Type B pancreatic cell (in vitro differentiated cells): ENCODE data around the gene MCUB. TPM values are rescaled to one million over a fixed set of nuclear protein-coding genes. Genes with fewer than 3 reads are reported as not detected.
A peak's percentile ranks its signal among the peaks of the same experiment; 100 is the strongest.

ENCODE experiments used
- DNase-seq: peaks from one replicate; pipeline ENCODE4 v3.0.0; 2021; ENCODE audit warnings: mixed read lengths; ENCODE audit not compliant: unreplicated experiment; ENCODE audit errors: extremely low spot score
- H3K27ac Mint-ChIP-seq: 2 replicates; pipeline ENCODE4 v1.8.0; 2021; ENCODE audit warnings: mild to moderate bottlenecking, mixed read lengths
- H3K27me3 Mint-ChIP-seq: 2 replicates; pipeline ENCODE4 v1.8.0; 2021; ENCODE audit warnings: mixed read lengths
- H3K36me3 Mint-ChIP-seq: 2 replicates; pipeline ENCODE4 v1.8.0; 2021; ENCODE audit warnings: mixed read lengths
- H3K4me1 Mint-ChIP-seq: one replicate; pipeline ENCODE4 v1.8.0; 2021; ENCODE audit warnings: mixed read lengths; ENCODE audit not compliant: unreplicated experiment
- H3K4me3 Mint-ChIP-seq: 2 replicates; pipeline ENCODE4 v1.8.0; 2021; ENCODE audit warnings: mild to moderate bottlenecking, mixed read lengths
- H3K9me3 Mint-ChIP-seq: 2 replicates; pipeline ENCODE4 v1.8.0; 2021; ENCODE audit warnings: mixed read lengths
- total RNA-seq: library from RNA; stranded (reverse); gene quantifications from 2 replicates; pipeline ENCODE4 v1.2.1, GENCODE V29; 2021; ENCODE audit warnings: low replicate concordance
- TF ChIP-seq, protein P1 (sequence below): fragments of 200-600 bp; sonication (generic); conservative IDR thresholded peaks from 2 replicates; pipeline ENCODE4 v1.5.0; 2021; ENCODE audit warnings: antibody characterized with exemption, mild to moderate bottlenecking

MCUB gene
- total RNA-seq, 1 donor from 2014 or later: 10.1 TPM

DNA sequence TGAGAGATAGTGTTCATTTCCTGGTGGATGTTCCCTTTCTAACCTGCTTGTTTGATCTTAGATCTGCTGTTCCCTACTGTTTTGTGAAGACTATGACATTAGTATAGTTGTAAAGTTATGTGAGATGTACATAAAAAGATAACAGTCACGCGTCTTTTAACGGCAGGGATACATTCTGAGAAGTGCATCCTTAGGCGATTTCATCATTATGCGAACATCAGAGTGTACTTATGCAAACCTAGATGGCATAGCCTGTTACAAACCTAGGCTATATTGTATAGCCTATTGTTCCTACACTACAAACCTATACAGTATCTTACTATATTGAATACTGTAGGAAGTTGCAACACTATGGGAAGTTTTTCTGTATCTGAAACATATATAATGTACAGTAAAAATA is 50.4 kb downstream of the MCUB start:
- peaks cover 8% of the 10 kb centered on the region for H3K9me3 Mint-ChIP-seq

DNA sequence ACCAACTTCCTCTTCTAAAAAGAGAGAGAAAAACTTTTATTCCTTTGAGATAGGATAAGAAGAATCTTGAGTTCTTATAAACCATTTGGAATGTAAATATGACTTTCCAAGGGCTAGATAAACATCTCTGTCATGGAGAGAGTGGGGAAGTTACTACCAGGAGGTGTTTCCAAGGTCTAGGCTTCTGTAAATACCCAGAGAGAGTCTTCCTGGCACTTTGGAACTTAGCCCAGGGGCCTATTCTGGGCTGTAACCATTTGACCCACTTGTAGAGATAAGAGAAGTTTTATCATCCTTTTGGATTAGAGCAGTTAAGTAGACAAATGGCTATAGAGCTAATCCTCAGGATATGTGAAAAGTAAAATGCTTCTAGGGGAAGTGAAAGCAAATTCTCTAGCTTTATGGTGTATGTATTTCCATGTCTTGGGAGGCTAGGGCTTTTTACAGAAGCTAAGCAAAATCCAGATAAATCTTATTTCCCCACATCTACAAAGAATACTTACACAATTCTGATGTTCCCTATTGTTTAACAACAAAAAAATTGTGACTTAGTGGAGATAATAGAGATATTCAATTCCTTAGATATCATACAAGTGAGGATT is 51.1 kb downstream of the MCUB start:
- Mint-ChIP-seq H3K27ac (no peak overlapping the region), H3K4me3 (no peak overlapping the region), H3K36me3 (peaks cover 4% of the 10 kb centered on the region), H3K27me3 (no peaks in the 10 kb centered on the region), H3K9me3 (peaks cover 8% of the 10 kb centered on the region), H3K4me1 (peaks cover 2% of the 10 kb centered on the region)
- TF ChIP-seq, protein P1, sequence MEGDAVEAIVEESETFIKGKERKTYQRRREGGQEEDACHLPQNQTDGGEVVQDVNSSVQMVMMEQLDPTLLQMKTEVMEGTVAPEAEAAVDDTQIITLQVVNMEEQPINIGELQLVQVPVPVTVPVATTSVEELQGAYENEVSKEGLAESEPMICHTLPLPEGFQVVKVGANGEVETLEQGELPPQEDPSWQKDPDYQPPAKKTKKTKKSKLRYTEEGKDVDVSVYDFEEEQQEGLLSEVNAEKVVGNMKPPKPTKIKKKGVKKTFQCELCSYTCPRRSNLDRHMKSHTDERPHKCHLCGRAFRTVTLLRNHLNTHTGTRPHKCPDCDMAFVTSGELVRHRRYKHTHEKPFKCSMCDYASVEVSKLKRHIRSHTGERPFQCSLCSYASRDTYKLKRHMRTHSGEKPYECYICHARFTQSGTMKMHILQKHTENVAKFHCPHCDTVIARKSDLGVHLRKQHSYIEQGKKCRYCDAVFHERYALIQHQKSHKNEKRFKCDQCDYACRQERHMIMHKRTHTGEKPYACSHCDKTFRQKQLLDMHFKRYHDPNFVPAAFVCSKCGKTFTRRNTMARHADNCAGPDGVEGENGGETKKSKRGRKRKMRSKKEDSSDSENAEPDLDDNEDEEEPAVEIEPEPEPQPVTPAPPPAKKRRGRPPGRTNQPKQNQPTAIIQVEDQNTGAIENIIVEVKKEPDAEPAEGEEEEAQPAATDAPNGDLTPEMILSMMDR: no peak
- no peak for DNase-seq

More for the DNA sequence above, 50.4 kb downstream of the MCUB start:
- Mint-ChIP-seq H3K36me3 (peaks cover 4% of the 10 kb centered on the region), H3K27ac (no peak overlapping the region), H3K4me3 (no peak overlapping the region), H3K4me1 (no peaks in the 10 kb centered on the region), H3K27me3 (no peaks in the 10 kb centered on the region)
- DNase-seq: no peak
- TF ChIP-seq, protein P1: no peak

DNA sequence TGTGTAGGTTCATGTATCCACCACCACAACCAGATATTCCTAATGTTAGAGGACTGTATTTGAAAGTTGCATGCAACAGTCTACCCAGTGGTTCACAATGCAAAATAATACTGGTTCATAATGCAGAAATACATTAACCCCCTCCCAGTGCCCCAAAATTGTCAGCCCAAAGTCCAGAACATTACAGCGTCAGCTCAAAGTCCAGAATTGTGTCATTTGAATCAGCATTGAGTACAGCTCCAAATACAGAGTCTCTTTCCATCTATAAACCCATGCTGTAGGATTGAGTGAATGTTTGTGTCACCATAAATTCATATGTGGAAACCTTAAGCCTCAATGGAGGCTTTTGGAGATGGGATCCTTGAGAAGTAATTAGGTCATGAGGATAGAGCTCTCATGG is 54.0 kb downstream of the MCUB start:
- Mint-ChIP-seq H3K4me3 (no peak overlapping the region), H3K9me3 (no peaks in the 10 kb centered on the region), H3K4me1 (peaks cover 4% of the 10 kb centered on the region), H3K36me3 (no peaks in the 10 kb centered on the region), H3K27ac (no peak overlapping the region), H3K27me3 (no peaks in the 10 kb centered on the region)
- DNase-seq: no peak
- TF ChIP-seq, protein P1: no peak

DNA sequence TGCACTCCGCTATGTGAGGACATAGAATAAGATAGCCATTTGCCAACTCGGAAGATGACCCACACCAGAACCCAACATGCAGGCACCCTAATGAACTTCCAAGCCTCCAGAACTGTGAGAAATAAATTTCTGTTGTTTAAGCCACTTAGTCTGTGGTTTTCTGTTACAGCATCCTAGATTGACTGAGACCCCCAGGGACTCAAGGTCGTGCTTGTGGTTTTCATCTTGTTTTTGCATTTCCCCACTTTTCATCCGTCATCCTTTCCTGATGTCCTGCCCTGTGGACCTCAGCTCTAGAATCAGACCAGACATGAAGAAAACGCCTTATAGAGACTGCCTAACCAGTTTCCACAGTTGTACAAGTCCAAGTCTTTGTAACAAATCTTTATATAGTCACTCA is 54.4 kb downstream of the MCUB start:
- no peaks in the 10 kb centered on the region for H3K36me3 Mint-ChIP-seq
- DNase-seq: no peak
- TF ChIP-seq, protein P1: no peak
- H3K4me1 Mint-ChIP-seq: peaks cover 4% of the 10 kb centered on the region
- H3K4me3 Mint-ChIP-seq: no peak overlapping the region
- H3K27me3 Mint-ChIP-seq: no peaks in the 10 kb centered on the region
- H3K27ac Mint-ChIP-seq: no peak overlapping the region
- H3K9me3 Mint-ChIP-seq: no peaks in the 10 kb centered on the region

DNA sequence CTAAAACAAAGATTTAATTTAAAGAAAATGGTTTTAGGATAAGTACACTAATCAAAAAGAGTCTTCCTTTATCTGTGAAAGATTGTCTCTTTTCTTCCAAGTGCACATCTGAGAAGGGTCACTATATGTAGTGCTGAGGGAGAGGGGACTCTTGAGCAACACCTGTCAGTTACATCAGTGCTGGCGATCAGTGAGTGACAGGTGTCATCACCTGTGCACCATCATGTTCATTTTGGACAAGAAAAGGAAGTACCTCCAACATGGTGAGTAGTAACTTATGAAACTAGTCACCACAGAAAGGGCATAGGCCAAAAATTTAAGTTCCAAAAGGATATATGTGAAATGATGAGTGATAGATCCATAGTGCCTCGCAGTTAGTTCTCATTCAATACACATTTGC is 55.7 kb downstream of the MCUB start:
- no peaks in the 10 kb centered on the region for H3K36me3 Mint-ChIP-seq
- H3K4me1 Mint-ChIP-seq: peaks cover 4% of the 10 kb centered on the region
- TF ChIP-seq, protein P1: no peak
- H3K4me3 Mint-ChIP-seq: no peak overlapping the region
- no peaks in the 10 kb centered on the region for H3K27me3 Mint-ChIP-seq
- H3K9me3 Mint-ChIP-seq: no peaks in the 10 kb centered on the region
- H3K27ac Mint-ChIP-seq: no peak overlapping the region
- no peak for DNase-seq

DNA sequence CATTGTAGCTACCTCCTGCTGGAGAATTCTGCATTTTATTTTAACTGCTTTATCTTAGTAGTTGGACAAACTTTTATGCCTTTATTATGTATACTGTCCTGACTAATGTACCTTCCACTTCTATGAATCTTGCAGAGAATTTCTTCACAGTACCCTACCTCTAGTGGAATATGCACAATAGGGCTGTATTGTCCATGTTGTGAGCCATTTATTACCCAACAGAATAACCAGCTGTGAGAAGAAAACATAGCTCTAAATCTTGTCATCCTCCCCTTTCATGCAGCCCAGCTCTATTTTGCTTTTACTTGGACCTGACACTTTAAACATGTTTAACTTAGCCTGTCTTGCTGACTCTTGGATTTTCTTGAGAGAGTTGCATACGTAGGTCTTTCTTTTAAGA is 56.2 kb downstream of the MCUB start:
- TF ChIP-seq, protein P1: no peak
- no peak for DNase-seq
- Mint-ChIP-seq H3K9me3 (no peaks in the 10 kb centered on the region), H3K36me3 (no peaks in the 10 kb centered on the region), H3K4me3 (no peak overlapping the region), H3K27ac (peak overlapping the region; percentile 8), H3K4me1 (peaks cover 4% of the 10 kb centered on the region), H3K27me3 (no peaks in the 10 kb centered on the region)
